Smooth muscle cell (in vitro differentiated cells): Measurements from ENCODE around the gene GYS2. TPM values are rescaled to one million over a fixed set of nuclear protein-coding genes. Genes with fewer than 3 reads are reported as not detected.

Source experiments
- DNase-seq: peaks from one replicate; lab custom pipeline; 2025; ENCODE audit not compliant: unreplicated experiment; lab: John Stamatoyannopoulos, UW
- H2AFZ ChIP-seq: fragments of 200-600 bp; sonication (generic); 2 replicates; pipeline ENCODE4 v1.6.0; 2016; ENCODE audit warnings: antibody characterized with exemption, low read depth, mild to moderate bottlenecking
- H3F3A ChIP-seq: fragments of 200-600 bp; sonication (generic); 2 replicates; pipeline ENCODE4 v1.6.0; 2017; ENCODE audit warnings: antibody characterized with exemption, low read depth
- H3K27ac ChIP-seq: fragments of 200-600 bp; sonication (generic); 2 replicates; pipeline ENCODE4 v1.5.1; 2016; ENCODE audit warnings: low read depth, mild to moderate bottlenecking
- H3K27me3 ChIP-seq: fragments of 200-600 bp; sonication (generic); 2 replicates; pipeline ENCODE4 v1.6.1; 2016; ENCODE audit warnings: low read depth, mild to moderate bottlenecking
- H3K36me3 ChIP-seq: fragments of 200-600 bp; sonication (generic); 2 replicates; pipeline ENCODE4 v1.5.1; 2016; ENCODE audit warnings: low read depth
- H3K4me1 ChIP-seq: fragments of 200-600 bp; sonication (generic); 2 replicates; pipeline ENCODE4 v1.5.1; 2016; ENCODE audit warnings: low read depth
- H3K4me2 ChIP-seq: fragments of 200-600 bp; sonication (generic); 2 replicates; pipeline ENCODE4 v1.6.0; 2016; ENCODE audit warnings: mild to moderate bottlenecking
- H3K4me3 ChIP-seq: fragments of 200-600 bp; sonication (generic); 2 replicates; pipeline ENCODE4 v1.5.1; 2016; ENCODE audit warnings: mild to moderate bottlenecking
- H3K79me2 ChIP-seq: fragments of 200-600 bp; sonication (generic); 2 replicates; pipeline ENCODE4 v1.6.0; 2016; ENCODE audit warnings: low read depth, mild to moderate bottlenecking
- H3K9ac ChIP-seq: fragments of 200-600 bp; sonication (generic); 2 replicates; pipeline ENCODE4 v1.6.0; 2016; ENCODE audit warnings: low read depth
- H3K9me3 ChIP-seq: fragments of 200-600 bp; sonication (generic); replicated peaks from 2 replicates; pipeline ENCODE4 v1.5.1; 2016; ENCODE audit warnings: low read depth
- H4K20me1 ChIP-seq: fragments of 200-600 bp; sonication (generic); 2 replicates; pipeline ENCODE4 v1.6.0; 2016; ENCODE audit warnings: low read depth
- CTCF ChIP-seq: fragments of 200-600 bp; sonication (generic); IDR thresholded peaks from 2 replicates; pipeline ENCODE4 v1.5.1; 2017; ENCODE audit warnings: borderline replicate concordance, mild to moderate bottlenecking, antibody characterized with exemption; ENCODE audit not compliant: insufficient read depth, poor library complexity, severe bottlenecking
- WGBS: methylation state at CpG from one replicate; pipeline ENCODE4 v1.1.7; 2016; ENCODE audit warnings: low lambda C conversion rate; 5-methylcytosine and 5-hydroxymethylcytosine counted together
- polyA plus RNA-seq: library from polyadenylated mRNA; unstranded; fragments of >200 nt; fragmentation: Nextera tagmentation; extraction: Ambion mirVana; gene quantifications from 2 replicates; pipeline ENCODE4 v1.2.1, GENCODE V29; 2016
- total RNA-seq: library from RNA; depleted of rRNA; stranded (reverse); fragments of >200 nt; gene quantifications from 2 replicates; pipeline ENCODE4 v1.2.3, GENCODE V29; 2014

GYS2 gene
- total and polyA plus RNA-seq, 2 experiments from 2014 or later: not detected

GRCh38 chr12:21528953-21529352, 75.7 kb downstream of the GYS2 start:
- no peak overlapping the region for H3K27ac ChIP-seq
- H3K79me2 ChIP-seq: no peaks in the 10 kb centered on the region
- no peak for DNase-seq
- no peak overlapping the region for H2AFZ ChIP-seq
- peaks cover 54% of the 10 kb centered on the region for H3K27me3 ChIP-seq
- H3K4me2 ChIP-seq: no peak overlapping the region
- 96% methylated on average over 5 of the region's 5 CpGs for WGBS
- no peaks in the 10 kb centered on the region for H3K9me3 ChIP-seq
- H3K4me1 ChIP-seq: no peaks in the 10 kb centered on the region
- H3K4me3 ChIP-seq: no peak overlapping the region
- TF ChIP-seq CTCF: no peak
- H3F3A ChIP-seq: no peaks in the 10 kb centered on the region
- H3K9ac ChIP-seq: no peak overlapping the region
- no peaks in the 10 kb centered on the region for H3K36me3 ChIP-seq
- no peaks in the 10 kb centered on the region for H4K20me1 ChIP-seq

- 1% methylated on average over 57 of the region's 57 CpGs for WGBS
- no peak overlapping the region for H3K9ac ChIP-seq
- H3K79me2 ChIP-seq: no peaks in the 10 kb centered on the region
Measured at GRCh38 chr12:21527451-21528180, 77.0 kb downstream of the GYS2 start.

GRCh38 chr12:21526721-21527345, 77.8 kb downstream of the GYS2 start:
- Histone ChIP-seq H3K27me3 (peaks cover 54% of the 10 kb centered on the region), H3K36me3 (no peaks in the 10 kb centered on the region), H4K20me1 (no peaks in the 10 kb centered on the region), H3K4me2 (peak overlapping the region; percentile 99), H3K4me1 (no peaks in the 10 kb centered on the region), H3K4me3 (peak overlapping the region; percentile 79), H3K79me2 (no peaks in the 10 kb centered on the region), H3K27ac (no peak overlapping the region), H3F3A (no peaks in the 10 kb centered on the region), H3K9me3 (no peaks in the 10 kb centered on the region), H2AFZ (peak overlapping the region; percentile 92), H3K9ac (no peak overlapping the region)
- DNase-seq: no peak
- 47% methylated on average over 12 of the region's 12 CpGs for WGBS
- TF ChIP-seq CTCF: no peak

More at GRCh38 chr12:21527451-21528180, 77.0 kb downstream of the GYS2 start:
- Histone ChIP-seq H4K20me1 (no peaks in the 10 kb centered on the region), H3F3A (no peaks in the 10 kb centered on the region), H3K4me3 (peak overlapping the region; percentile 79), H3K9me3 (no peaks in the 10 kb centered on the region), H2AFZ (peak overlapping the region; percentile 92), H3K4me1 (no peaks in the 10 kb centered on the region), H3K4me2 (peak overlapping the region; percentile 99), H3K27me3 (peaks cover 54% of the 10 kb centered on the region), H3K36me3 (no peaks in the 10 kb centered on the region), H3K27ac (no peak overlapping the region)
- no peak for TF ChIP-seq CTCF
- peak; percentile 11 for DNase-seq
